ENCODE results near the gene OTULIN.

OTULIN gene

DNA sequence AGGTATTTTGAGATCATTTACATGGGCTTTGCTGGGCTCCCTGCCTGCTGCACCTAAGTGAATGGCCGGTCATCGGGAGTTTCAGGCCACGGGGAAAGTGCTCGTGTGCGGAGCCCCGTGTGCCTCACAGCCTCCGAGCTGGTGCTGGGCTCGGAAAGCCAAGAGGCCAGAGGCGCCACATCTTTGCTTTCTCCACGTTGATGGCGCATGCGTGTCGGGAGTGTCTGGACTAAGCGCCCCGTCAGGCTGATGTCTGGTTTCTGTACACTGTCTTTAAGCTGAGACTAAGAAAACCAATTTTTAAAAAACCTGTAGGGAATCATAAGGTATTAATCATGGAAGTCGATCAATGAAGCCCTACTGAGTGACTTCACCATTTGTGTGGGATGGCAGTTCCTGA, 69.1 kb downstream of the OTULIN start:
- TF ChIP-seq, protein P1, sequence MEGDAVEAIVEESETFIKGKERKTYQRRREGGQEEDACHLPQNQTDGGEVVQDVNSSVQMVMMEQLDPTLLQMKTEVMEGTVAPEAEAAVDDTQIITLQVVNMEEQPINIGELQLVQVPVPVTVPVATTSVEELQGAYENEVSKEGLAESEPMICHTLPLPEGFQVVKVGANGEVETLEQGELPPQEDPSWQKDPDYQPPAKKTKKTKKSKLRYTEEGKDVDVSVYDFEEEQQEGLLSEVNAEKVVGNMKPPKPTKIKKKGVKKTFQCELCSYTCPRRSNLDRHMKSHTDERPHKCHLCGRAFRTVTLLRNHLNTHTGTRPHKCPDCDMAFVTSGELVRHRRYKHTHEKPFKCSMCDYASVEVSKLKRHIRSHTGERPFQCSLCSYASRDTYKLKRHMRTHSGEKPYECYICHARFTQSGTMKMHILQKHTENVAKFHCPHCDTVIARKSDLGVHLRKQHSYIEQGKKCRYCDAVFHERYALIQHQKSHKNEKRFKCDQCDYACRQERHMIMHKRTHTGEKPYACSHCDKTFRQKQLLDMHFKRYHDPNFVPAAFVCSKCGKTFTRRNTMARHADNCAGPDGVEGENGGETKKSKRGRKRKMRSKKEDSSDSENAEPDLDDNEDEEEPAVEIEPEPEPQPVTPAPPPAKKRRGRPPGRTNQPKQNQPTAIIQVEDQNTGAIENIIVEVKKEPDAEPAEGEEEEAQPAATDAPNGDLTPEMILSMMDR (IDR thresholded peaks at IDR 0.05; ENCODE audit: low read depth, low read length, missing control alignments): no peak
- no peak for DNase-seq (ENCODE audit: extremely low read depth, low read depth)
- no peak overlapping the region for H3K4me3 ChIP-seq (replicated peaks; ENCODE audit: low read depth, low read length)

DNA sequence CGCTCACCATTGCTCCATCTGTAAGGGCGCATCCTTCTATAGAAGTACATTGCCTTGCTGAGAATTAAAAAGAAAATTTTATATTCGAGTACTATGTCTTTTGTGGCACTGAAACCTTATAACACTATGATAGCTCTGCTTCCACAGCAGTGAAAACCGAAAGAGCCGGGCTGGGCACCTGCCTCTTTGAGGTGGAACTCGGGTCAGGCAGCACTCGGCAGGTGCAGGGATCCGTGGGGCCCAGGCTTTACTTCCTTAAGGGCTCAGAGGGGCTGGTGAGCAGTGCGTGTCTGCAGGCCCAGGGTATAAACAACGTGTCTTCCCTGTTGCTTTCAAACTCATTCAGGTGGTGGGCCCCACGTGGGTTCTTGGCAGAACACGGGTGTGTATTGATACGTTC, 69.9 kb downstream of the OTULIN start:
- H3K4me3 ChIP-seq (replicated peaks; ENCODE audit: low read depth, low read length): no peak overlapping the region
- TF ChIP-seq, protein P1 (IDR thresholded peaks at IDR 0.05; ENCODE audit: low read depth, low read length, missing control alignments): no peak
- no peak for DNase-seq (ENCODE audit: extremely low read depth, low read depth)

DNA sequence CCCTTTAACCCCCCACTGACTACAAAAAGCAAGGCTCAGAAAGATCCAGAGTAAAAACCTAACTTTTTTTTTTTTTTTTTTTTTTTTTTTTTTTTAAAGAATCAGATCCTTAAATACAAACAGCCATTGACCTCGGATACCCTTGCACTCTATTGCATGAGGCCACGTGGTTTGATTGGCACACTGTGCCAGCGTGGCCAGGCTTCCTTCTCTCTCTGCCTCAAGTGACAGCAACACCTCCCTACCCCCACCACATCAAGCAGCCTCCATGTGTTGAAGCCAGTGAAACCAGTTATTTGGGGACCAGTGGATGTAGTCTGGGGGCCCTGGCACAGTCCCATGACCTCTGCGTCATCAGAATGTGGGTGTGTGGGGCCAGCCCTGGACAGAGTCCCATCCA, 71.4 kb downstream of the OTULIN start:
- TF ChIP-seq, protein P1 (IDR thresholded peaks at IDR 0.05; ENCODE audit: low read depth, low read length, missing control alignments): no peak
- DNase-seq (ENCODE audit: extremely low read depth, low read depth): no peak
- H3K4me3 ChIP-seq (replicated peaks; ENCODE audit: low read depth, low read length): no peak overlapping the region

DNA sequence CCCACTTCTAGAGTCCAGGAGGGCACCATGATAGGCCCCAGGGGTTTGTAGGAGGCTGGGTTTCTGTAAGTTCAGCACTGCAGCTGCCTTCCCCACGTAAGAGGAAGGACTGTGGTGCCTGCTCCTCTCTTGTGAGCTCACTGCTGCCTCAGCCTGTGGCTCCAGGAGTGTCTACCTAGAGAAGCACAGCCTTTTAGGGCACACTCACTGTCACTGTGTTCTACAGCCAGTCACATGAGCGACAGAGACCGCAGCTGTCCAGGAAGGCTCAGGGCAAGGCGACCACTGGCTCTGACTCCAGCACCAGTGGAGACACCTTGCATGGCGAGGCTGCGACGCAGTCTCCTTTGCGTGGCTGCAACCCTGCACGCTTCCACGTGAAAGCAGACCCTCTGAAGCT, 72.8 kb downstream of the OTULIN start:
- TF ChIP-seq, protein P1 (IDR thresholded peaks at IDR 0.05; ENCODE audit: low read depth, low read length, missing control alignments): no peak
- H3K4me3 ChIP-seq (replicated peaks; ENCODE audit: low read depth, low read length): no peak overlapping the region
- no peak for DNase-seq (ENCODE audit: extremely low read depth, low read depth)

DNA sequence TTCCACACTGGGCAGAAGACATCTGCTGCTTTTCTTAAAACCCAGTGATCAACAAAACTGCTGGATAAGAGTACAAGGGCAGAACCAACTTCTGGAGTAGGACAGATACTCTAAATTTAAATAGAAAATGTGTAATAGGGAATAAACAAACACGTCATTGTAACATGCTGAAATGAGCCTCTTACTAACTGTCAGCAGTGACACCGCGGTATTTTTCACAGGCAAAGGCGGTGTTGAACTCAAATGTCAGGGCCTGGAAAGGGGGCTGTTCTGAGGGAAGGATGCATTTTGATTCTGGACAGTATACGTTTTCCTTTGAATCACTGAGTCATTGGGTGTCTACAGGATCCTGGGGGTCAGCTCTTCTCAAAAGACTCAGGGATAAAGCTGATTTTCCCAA, 73.5 kb downstream of the OTULIN start:
- no peak overlapping the region for H3K4me3 ChIP-seq (replicated peaks; ENCODE audit: low read depth, low read length)

DNA sequence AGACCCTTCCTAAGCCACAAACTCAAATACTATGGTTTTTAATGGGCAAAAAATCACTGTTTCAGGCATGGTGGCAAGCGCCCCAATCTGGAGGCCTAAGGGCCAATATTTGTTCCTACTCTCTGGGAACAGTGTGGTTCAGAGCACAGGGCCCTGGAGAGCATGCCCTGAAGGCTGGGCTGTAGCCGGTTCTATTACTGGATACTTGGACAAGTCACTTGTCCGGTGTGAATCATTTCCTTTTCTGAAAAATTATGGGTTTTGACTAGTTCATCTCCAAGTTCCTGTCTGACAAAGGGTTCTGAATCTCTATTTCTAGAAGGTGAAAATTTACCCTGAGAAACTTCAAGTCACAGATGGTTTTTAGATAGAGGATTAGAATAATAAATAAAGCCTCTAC, 75.0 kb downstream of the OTULIN start:
- no peak for DNase-seq (ENCODE audit: extremely low read depth, low read depth)
- H3K4me3 ChIP-seq (replicated peaks; ENCODE audit: low read depth, low read length): no peak overlapping the region
- TF ChIP-seq, protein P1 (IDR thresholded peaks at IDR 0.05; ENCODE audit: low read depth, low read length, missing control alignments): no peak

More for the DNA sequence above, 73.5 kb downstream of the OTULIN start:
- TF ChIP-seq, protein P1 (IDR thresholded peaks at IDR 0.05; ENCODE audit: low read depth, low read length, missing control alignments): no peak
- DNase-seq (ENCODE audit: extremely low read depth, low read depth): no peak

DNA sequence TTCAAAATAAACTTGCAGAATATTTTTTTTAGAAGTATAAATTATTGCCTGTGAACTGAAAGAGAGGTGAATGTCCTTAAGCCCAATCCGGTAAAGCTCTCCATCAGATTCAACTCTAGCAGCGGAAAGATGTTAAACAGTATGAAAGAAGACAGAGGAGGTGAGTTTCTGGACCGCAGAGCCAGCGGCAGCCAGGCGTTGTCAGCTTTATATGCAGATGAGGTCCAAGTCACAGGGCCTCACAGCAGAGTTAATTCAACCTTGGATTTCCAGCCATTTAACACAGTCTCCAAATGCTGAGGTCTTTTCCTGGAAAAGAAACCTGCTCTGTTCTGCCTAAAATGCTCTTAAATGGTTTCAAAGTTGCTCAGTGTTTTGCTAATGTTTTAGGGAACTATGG, 75.5 kb downstream of the OTULIN start:
- TF ChIP-seq, protein P1 (IDR thresholded peaks at IDR 0.05; ENCODE audit: low read depth, low read length, missing control alignments): no peak
- DNase-seq (ENCODE audit: extremely low read depth, low read depth): no peak
- no peak overlapping the region for H3K4me3 ChIP-seq (replicated peaks; ENCODE audit: low read depth, low read length)

Data from HFF-Myc (cell line).